ENCODE data around the gene ASPN. TPM values are rescaled to one million over a fixed set of nuclear protein-coding genes. Genes with fewer than 3 reads are reported as not detected.

The ASPN gene
- total and polyA plus RNA-seq, 9 of the 15 experiments (the other 6 are each of a cell fraction or from before 2014, with no cell fraction given), result 0.03 to 0.07 TPM; not detected in 7

DNA sequence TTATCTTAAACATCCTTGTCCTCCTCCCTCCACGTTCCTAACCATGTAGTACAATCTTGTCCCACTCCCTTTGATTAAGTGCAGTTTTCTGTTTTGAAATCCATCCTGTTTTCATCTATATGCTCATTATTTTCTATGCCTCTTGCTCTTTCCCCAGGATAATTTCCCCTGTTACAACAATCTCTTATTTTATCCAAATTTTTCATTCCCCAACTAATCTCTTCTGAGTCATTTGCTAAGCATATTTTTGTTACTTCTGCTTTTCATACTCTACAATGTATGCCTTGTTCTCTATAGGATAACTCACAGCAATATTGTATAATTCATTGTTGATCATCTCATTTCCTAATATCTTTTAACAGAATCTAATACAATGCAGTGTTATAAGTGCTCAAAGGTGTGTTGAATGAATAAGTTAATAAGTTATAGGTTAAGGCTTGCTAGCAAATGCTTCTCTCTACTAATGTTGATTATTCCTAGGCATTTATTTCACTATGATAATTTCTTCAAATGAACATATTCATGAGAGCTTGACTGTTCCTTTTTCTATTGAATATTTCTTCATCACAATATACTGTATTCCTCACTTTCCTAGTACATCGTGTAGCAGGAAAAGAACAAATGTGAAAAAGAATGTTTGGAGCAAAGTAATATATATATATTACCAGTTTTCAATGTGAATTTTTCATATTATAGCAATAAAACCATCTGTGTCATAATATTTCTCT is 59.5 kb downstream of the ASPN start:
- H3K9me1 ChIP-seq (ENCODE audit: control insufficient read depth, insufficient read depth, low read length), result no peaks in the 10 kb centered on the region
- H3K79me2 ChIP-seq (ENCODE audit: control insufficient read depth, insufficient read depth, low read length), result no peaks in the 10 kb centered on the region
- ChIA-PET POLR2A (no interaction called here), CTCF (ENCODE audit: low intra/inter-chr PET ratio) (interaction anchor here (0.5 kb wide), 1 partner anchor 47 kb away, joined by 3 read pairs; no protein-coding TSS in a partner anchor)
- H3K27me3 ChIP-seq (ENCODE audit: control insufficient read depth in 2 of 2, insufficient read depth in 2 of 2, low read length in 2 of 2), result no peaks in the 10 kb centered on the region
- H3K36me3 ChIP-seq (ENCODE audit: control insufficient read depth, insufficient read depth, low read length), result no peaks in the 10 kb centered on the region
- H3K4me2 ChIP-seq (ENCODE audit: insufficient read depth, low read length), result no peak overlapping the region
- no TSS peak for BruUV-seq (replicated peaks)
- WGBS (ENCODE audit: insufficient coverage, low coverage, missing lambda C conversion rate), result 30% methylated on average over 2 of the region's 2 CpGs
- H3K27ac ChIP-seq (ENCODE audit: extremely low read depth, low read depth, low read length), result no peak overlapping the region
- H3K9ac ChIP-seq (ENCODE audit: insufficient read depth in 1 of 2, low read depth in 2 of 2, low read length in 2 of 2), result no peak overlapping the region
- peak; percentile 42 for FAIRE-seq
- no peaks in the 10 kb centered on the region for H3K9me3 ChIP-seq (replicated peaks; ENCODE audit: control insufficient read depth, insufficient read depth, low read depth, low read length)
- no peaks in the 10 kb centered on the region for H3K4me1 ChIP-seq (replicated peaks in 1 of 2; ENCODE audit: control insufficient read depth in 2 of 2, insufficient read depth in 2 of 2, low read length in 2 of 2)
- no peak overlapping the region for H3K4me3 ChIP-seq
- H2AFZ ChIP-seq (ENCODE audit: low read depth, low read length), result no peak overlapping the region
- TF ChIP-seq TEAD4 (IDR thresholded peaks at IDR 0.05; ENCODE audit: low read length), result no peak
- TF ChIP-seq TEAD4 (CRISPR knock-in tag; IDR thresholded peaks at IDR 0.05; ENCODE audit: borderline replicate concordance), result no peak
- no peak for TF ChIP-seq SMC3 (conservative IDR thresholded peaks at IDR 0.05; ENCODE audit: insufficient read depth, low read depth, low read length)
- intact Hi-C loops (cut with micrococcal nuclease) (no loop called here), in situ Hi-C loops (cut with MboI) (no loop called here)
- DNase-seq (ENCODE audit: extremely low read depth in 1 of 4, low spot score in 3 of 4), result no peak
- H4K20me1 ChIP-seq (replicated peaks; ENCODE audit: control insufficient read depth, insufficient read depth, low read length), result no peaks in the 10 kb centered on the region
- ATAC-seq, result no peak

DNA sequence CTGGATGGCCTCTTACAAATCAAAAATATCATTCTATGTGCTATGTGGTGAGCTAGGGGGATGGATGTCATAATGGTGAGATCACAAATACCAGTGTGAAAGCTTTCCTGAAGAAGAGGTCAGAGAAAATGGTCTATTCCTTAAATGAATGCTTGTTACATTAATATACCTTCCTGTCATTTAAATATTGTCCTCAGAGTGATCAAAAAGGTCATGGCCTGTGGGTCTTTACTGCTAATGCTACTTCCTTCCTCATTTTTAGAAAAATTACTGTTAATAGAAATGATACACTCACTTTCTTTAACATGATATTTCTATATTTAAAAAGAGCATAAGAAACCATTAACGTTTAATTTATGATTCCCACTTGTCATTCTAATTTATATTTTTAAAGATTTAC is 67.7 kb downstream of the ASPN start:
- 20% methylated on average over 1 of the region's 1 CpG for WGBS (ENCODE audit: insufficient coverage, low coverage, missing lambda C conversion rate)
- POLR2A ChIA-PET, result no interaction called here
- Histone ChIP-seq H3K27ac (ENCODE audit: extremely low read depth, low read depth, low read length) (no peak overlapping the region), H2AFZ (ENCODE audit: low read depth, low read length) (no peak overlapping the region), H3K4me3 (no peak overlapping the region), H4K20me1 (replicated peaks; ENCODE audit: control insufficient read depth, insufficient read depth, low read length) (no peaks in the 10 kb centered on the region), H3K4me1 (replicated peaks in 1 of 2; ENCODE audit: control insufficient read depth in 2 of 2, insufficient read depth in 2 of 2, low read length in 2 of 2) (no peaks in the 10 kb centered on the region; a peak in 1 of 5 replicates), H3K4me2 (ENCODE audit: insufficient read depth, low read length) (no peak overlapping the region), H3K9me3 (replicated peaks; ENCODE audit: control insufficient read depth, insufficient read depth, low read depth, low read length) (no peaks in the 10 kb centered on the region), H3K36me3 (ENCODE audit: control insufficient read depth, insufficient read depth, low read length) (no peaks in the 10 kb centered on the region; the same call in 2 of the 3 replicates), H3K79me2 (ENCODE audit: control insufficient read depth, insufficient read depth, low read length) (no peaks in the 10 kb centered on the region), H3K9ac (ENCODE audit: insufficient read depth in 1 of 2, low read depth in 2 of 2, low read length in 2 of 2) (no peak overlapping the region), H3K9me1 (ENCODE audit: control insufficient read depth, insufficient read depth, low read length) (no peaks in the 10 kb centered on the region), H3K27me3 (ENCODE audit: control insufficient read depth in 2 of 2, insufficient read depth in 2 of 2, low read length in 2 of 2) (no peaks in the 10 kb centered on the region)
- no TSS peak for BruUV-seq (replicated peaks)
- CTCF ChIA-PET (ENCODE audit: low intra/inter-chr PET ratio), result no interaction called here
- FAIRE-seq (no peak), ATAC-seq (no peak), DNase-seq (ENCODE audit: extremely low read depth in 1 of 4, low spot score in 3 of 4) (no peak)
- in situ Hi-C loops (cut with MboI), result no loop called here
- intact Hi-C loops (cut with micrococcal nuclease), result no loop called here
- no peak for TF ChIP-seq TEAD4 (IDR thresholded peaks at IDR 0.05; ENCODE audit: low read length)
- no peak for TF ChIP-seq TEAD4 (CRISPR knock-in tag; IDR thresholded peaks at IDR 0.05; ENCODE audit: borderline replicate concordance)
- no peak for TF ChIP-seq PML (IDR thresholded peaks at IDR 0.05; ENCODE audit: low read length)
- no peak for TF ChIP-seq GATAD2B (IDR thresholded peaks at IDR 0.05; ENCODE audit: borderline replicate concordance)
- no peak for TF ChIP-seq HMG20A (CRISPR knock-in tag; conservative IDR thresholded peaks at IDR 0.05)
- no peak for TF ChIP-seq HOXB6 (CRISPR knock-in tag; IDR thresholded peaks at IDR 0.05; ENCODE audit: borderline replicate concordance)
- TF ChIP-seq ZNF146 (CRISPR knock-in tag; IDR thresholded peaks at IDR 0.05; ENCODE audit: unreplicated experiment), result no peak
- TF ChIP-seq, protein P1, sequence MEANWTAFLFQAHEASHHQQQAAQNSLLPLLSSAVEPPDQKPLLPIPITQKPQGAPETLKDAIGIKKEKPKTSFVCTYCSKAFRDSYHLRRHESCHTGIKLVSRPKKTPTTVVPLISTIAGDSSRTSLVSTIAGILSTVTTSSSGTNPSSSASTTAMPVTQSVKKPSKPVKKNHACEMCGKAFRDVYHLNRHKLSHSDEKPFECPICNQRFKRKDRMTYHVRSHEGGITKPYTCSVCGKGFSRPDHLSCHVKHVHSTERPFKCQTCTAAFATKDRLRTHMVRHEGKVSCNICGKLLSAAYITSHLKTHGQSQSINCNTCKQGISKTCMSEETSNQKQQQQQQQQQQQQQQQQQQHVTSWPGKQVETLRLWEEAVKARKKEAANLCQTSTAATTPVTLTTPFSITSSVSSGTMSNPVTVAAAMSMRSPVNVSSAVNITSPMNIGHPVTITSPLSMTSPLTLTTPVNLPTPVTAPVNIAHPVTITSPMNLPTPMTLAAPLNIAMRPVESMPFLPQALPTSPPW (CRISPR knock-in tag; IDR thresholded peaks at IDR 0.05), result no peak
- no peak for TF ChIP-seq SMAD4 (CRISPR knock-in tag; conservative IDR thresholded peaks at IDR 0.05)
- no peak for TF ChIP-seq CC2D1A (IDR thresholded peaks at IDR 0.05)
- TF ChIP-seq ZNF707 (CRISPR knock-in tag; conservative IDR thresholded peaks at IDR 0.05), result no peak
- TF ChIP-seq EP400 (IDR thresholded peaks at IDR 0.05), result no peak
- TF ChIP-seq, protein P2, sequence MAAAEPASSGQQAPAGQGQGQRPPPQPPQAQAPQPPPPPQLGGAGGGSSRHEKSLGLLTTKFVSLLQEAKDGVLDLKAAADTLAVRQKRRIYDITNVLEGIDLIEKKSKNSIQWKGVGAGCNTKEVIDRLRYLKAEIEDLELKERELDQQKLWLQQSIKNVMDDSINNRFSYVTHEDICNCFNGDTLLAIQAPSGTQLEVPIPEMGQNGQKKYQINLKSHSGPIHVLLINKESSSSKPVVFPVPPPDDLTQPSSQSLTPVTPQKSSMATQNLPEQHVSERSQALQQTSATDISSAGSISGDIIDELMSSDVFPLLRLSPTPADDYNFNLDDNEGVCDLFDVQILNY (CRISPR knock-in tag; IDR thresholded peaks at IDR 0.05), result no peak
- TF ChIP-seq PURB (CRISPR knock-in tag; IDR thresholded peaks at IDR 0.05; ENCODE audit: low read depth), result no peak

Data from K562 (cell line).